Heart right ventricle (tissue), 16 donors: Measurements from ENCODE around the gene TENT5A. TPM values are rescaled to one million over a fixed set of nuclear protein-coding genes. Genes with fewer than 3 reads are reported as not detected.

ENCODE experiments used
- ATAC-seq, 8 donors: fragments of 200-7000 bp; cut with Tn5 transposase; one replicate each; pipeline ENCODE4 v1.9.1; 2020; ENCODE audit warnings: mild to moderate bottlenecking in 8 of 8, moderate library complexity in 8 of 8, moderate number of reproducible peaks in 1 of 8
- DNase-seq, 2 donors: peaks; one replicate each; pipeline ENCODE4 v3.0.0-alpha.2; 2020
- H3K27ac ChIP-seq, 10 donors: fragments of 200-600 bp; sonication (generic) in 2 of 10; one replicate each; pipeline versions ENCODE4 v1.5.0 to v1.8.0; 2020 to 2022; ENCODE audit warnings: mild to moderate bottlenecking in 3 of 10
- H3K27me3 ChIP-seq, 7 donors: fragments of 200-600 bp; one replicate each; pipeline ENCODE4 v1.8.0; 2021 to 2022; ENCODE audit warnings: mild to moderate bottlenecking in 2 of 7
- H3K36me3 ChIP-seq, 9 donors: fragments of 200-600 bp; sonication (generic) in 1 of 9; one replicate each; pipeline versions ENCODE4 v1.5.0 to v1.8.0; 2020 to 2022; ENCODE audit warnings: mild to moderate bottlenecking in 2 of 9
- H3K4me1 ChIP-seq, 9 donors: fragments of 200-600 bp; sonication (generic) in 1 of 9; one replicate each; pipeline versions ENCODE4 v1.5.0 to v1.8.0; 2020 to 2022; ENCODE audit warnings: mild to moderate bottlenecking in 4 of 9
- H3K4me3 ChIP-seq, 10 donors: fragments of 200-600 bp; sonication (generic) in 2 of 10; one replicate each; pipeline versions ENCODE4 v1.5.0 to v1.8.0; 2020 to 2022; ENCODE audit warnings: mild to moderate bottlenecking in 7 of 10, moderate library complexity in 2 of 10
- H3K9me3 ChIP-seq, 11 donors: fragments of 200-600 bp in 10 of 11; sonication (generic) in 2 of 11; one replicate each; pipeline versions ENCODE4 v1.5.0 to v1.8.0; 2013 to 2022; ENCODE audit warnings: mild to moderate bottlenecking in 2 of 11, control low read depth in 1 of 11, moderate library complexity in 1 of 11
- WGBS, 2 donors: extraction: QIAGEN DNeasy Blood & Tissue Kit; methylation state at CpG; one replicate each; pipeline ENCODE4 v1.1.7; 2013; ENCODE audit warnings: inconsistent platforms in 1 of 2; 5-methylcytosine and 5-hydroxymethylcytosine counted together
- intact Hi-C, 10 donors: fragments of 100-400 bp; cut with DNase I; formaldehyde crosslinking; loops; one replicate each; pipeline versions ENCODE4 v1.11.1 to v1.14.2; 2022
- polyA plus RNA-seq, 2 donors: library from polyadenylated mRNA; stranded (reverse); fragments of 200-250 nt; gene quantifications; one replicate each; pipeline ENCODE4 v1.2.3, GENCODE V29; 2013
- total RNA-seq, 10 donors: library from RNA; stranded (reverse); fragmentation: NEBNext Ultra II Directional in 3 of 10; extraction: Animal tissue kit (Norgen Biotek cat#: 25700) in 3 of 10; gene quantifications; one replicate each; pipeline versions ENCODE4 v1.2.1 to v1.2.4, GENCODE V29; 2021 to 2023
- TF ChIP-seq, protein P1 (sequence below), 9 donors: fragments of 200-600 bp; sonication (generic) in 2 of 9; IDR thresholded peaks; one replicate each; pipeline versions ENCODE4 v1.5.0 to v1.8.0; 2021 to 2022; ENCODE audit warnings: antibody characterized with exemption in 9 of 9, mild to moderate bottlenecking in 5 of 9, moderate library complexity in 1 of 9
- donor health status: Arrhythmogenic right ventricular cardiomyopathy.
- donor health status: ischemic (EF 13 %, LVEDD 7.1; RV severe dilation, severe dysfunction).
- donor health status: healthy with polysubstance abuse.
- donor health status: DM: no; HTN: yes; CAD: no.
- donor health status: DM: no; HTN: no; CAD: no.
- donor health status: ischemic (EF 25% LVEDD 6.9; RV normal size, moderate dysfunction).
- donor health status: ischemic (EF 25% LVEDD 5.7; RV mildly dilated, moderate dysfunction).
- donor health status: healthy.
- donor health status: DM: yes; HTN: yes; CAD: no.
- donor health status: Ischemic cardiomyopathy.
- donor health status: ischemic (EF 35%, LVEDD 5.7; RV mildly dilated, moderate dysfunction).
- donor health status: nonischemic (EF 11% LVEDD 7.7; RV severe dilation, severe dysfunction).
- donor health status: DM: yes; HTN: yes; CAD: no.
- donor health status: PGD.
- donor health status: ischemic (EF 29% LVEDD 5.4; RV normal size, mild dysfunction).
- donor health status: nonischemic (EF 23%, LVEDD 6.1; RV moderate dilation, normal function).

Gene TENT5A
- total and polyA plus RNA-seq, 12 donors: 17.3 to 72.1 (median 44.0) TPM

DNA sequence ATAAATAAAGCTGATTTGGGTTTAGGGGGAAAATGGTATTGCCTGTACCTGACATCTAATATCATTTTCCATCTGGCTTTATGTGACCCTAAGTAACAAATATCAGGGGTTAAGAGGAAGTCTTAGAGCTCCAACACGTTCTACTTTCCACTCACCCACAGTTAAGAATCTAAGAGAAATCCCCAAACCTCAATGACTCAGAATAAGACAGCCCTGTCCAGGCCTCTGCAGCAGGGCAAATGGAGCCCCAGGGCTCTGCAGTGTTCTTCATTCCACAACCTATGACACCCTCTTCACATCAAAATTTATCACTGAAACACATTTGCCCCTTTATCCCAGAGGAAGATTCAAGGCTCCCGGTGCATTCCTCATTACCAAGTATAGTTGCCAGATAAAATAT lies 20.3 kb upstream of the TENT5A start:
- no peak for DNase-seq
- TF ChIP-seq, protein P1, sequence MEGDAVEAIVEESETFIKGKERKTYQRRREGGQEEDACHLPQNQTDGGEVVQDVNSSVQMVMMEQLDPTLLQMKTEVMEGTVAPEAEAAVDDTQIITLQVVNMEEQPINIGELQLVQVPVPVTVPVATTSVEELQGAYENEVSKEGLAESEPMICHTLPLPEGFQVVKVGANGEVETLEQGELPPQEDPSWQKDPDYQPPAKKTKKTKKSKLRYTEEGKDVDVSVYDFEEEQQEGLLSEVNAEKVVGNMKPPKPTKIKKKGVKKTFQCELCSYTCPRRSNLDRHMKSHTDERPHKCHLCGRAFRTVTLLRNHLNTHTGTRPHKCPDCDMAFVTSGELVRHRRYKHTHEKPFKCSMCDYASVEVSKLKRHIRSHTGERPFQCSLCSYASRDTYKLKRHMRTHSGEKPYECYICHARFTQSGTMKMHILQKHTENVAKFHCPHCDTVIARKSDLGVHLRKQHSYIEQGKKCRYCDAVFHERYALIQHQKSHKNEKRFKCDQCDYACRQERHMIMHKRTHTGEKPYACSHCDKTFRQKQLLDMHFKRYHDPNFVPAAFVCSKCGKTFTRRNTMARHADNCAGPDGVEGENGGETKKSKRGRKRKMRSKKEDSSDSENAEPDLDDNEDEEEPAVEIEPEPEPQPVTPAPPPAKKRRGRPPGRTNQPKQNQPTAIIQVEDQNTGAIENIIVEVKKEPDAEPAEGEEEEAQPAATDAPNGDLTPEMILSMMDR (IDR thresholded peaks at IDR 0.05): no peak
- WGBS, 2 donors: 77 to 86% methylated on average over 2 of the region's 2 CpGs

GRCh38 chr6:81771097-81771496 lies 18.6 kb upstream of the TENT5A start:
- H3K9me3 ChIP-seq: no peaks in the 10 kb centered on the region
- no peaks in the 10 kb centered on the region for H3K27me3 ChIP-seq
- H3K4me3 ChIP-seq: no peak overlapping the region
- H3K36me3 ChIP-seq: no peaks in the 10 kb centered on the region
- H3K4me1 ChIP-seq: peaks cover 0 to 28% (median 7%) of the 10 kb centered on the region in 9 donors
- no peak for ATAC-seq
- TF ChIP-seq, protein P1 (IDR thresholded peaks at IDR 0.05): no peak
- no peak for DNase-seq
- intact Hi-C loops: no loop called here
- 61 to 71% methylated on average over 1 of the region's 1 CpG for WGBS, 2 donors
- no peak overlapping the region for H3K27ac ChIP-seq

More for the DNA sequence above, 20.3 kb upstream of the TENT5A start:
- intact Hi-C loops: no loop called here
- H3K4me3 ChIP-seq: no peak overlapping the region
- no peak overlapping the region for H3K27ac ChIP-seq
- peaks cover 0 to 12% (median 0%) of the 10 kb centered on the region in 9 donors for H3K4me1 ChIP-seq
- no peaks in the 10 kb centered on the region for H3K27me3 ChIP-seq
- no peaks in the 10 kb centered on the region for H3K9me3 ChIP-seq
- no peak for ATAC-seq
- H3K36me3 ChIP-seq: no peaks in the 10 kb centered on the region

GRCh38 chr6:81770381-81770780 lies 17.9 kb upstream of the TENT5A start:
- DNase-seq: no peak
- TF ChIP-seq, protein P1 (IDR thresholded peaks at IDR 0.05): no peak
- H3K27me3 ChIP-seq: no peaks in the 10 kb centered on the region
- peaks cover 0 to 35% (median 7%) of the 10 kb centered on the region in 9 donors for H3K4me1 ChIP-seq
- intact Hi-C loops: no loop called here
- H3K27ac ChIP-seq: no peak overlapping the region
- no peaks in the 10 kb centered on the region for H3K36me3 ChIP-seq
- no peak for ATAC-seq
- H3K4me3 ChIP-seq: no peak overlapping the region
- H3K9me3 ChIP-seq: no peaks in the 10 kb centered on the region
- 78 to 88% methylated on average over 1 of the region's 1 CpG for WGBS, 2 donors

GRCh38 chr6:81769824-81770223 lies 17.3 kb upstream of the TENT5A start:
- Histone ChIP-seq H3K27ac (no peak overlapping the region), H3K36me3 (no peaks in the 10 kb centered on the region), H3K9me3 (no peaks in the 10 kb centered on the region), H3K4me1 (peaks cover 0 to 35% (median 7%) of the 10 kb centered on the region in 9 donors), H3K4me3 (no peak overlapping the region), H3K27me3 (no peaks in the 10 kb centered on the region)
- intact Hi-C loops: no loop called here
- ATAC-seq (no peak), DNase-seq (no peak)
- WGBS, 2 donors: 92 to 94% methylated on average over 1 of the region's 1 CpG
- TF ChIP-seq, protein P1 (IDR thresholded peaks at IDR 0.05): no peak
